ENCODE measurements around the gene IRF9. TPM values are rescaled to one million over a fixed set of nuclear protein-coding genes. Genes with fewer than 3 reads are reported as not detected.

The IRF9 gene
- polyA plus RNA-seq, 6 donors from 2014 or later, result 86.7 to 140 (median 97.2) TPM

GRCh38 chr14:24162093-24162492 is 1.0 kb downstream of the IRF9 start:
- H3K4me1 Mint-ChIP-seq, result peaks cover 39 to 62% (median 58%) of the 10 kb centered on the region in 3 donors
- DNase-seq, result no peak

GRCh38 chr14:24164518-24164991 is 3.5 kb downstream of the IRF9 start:
- Mint-ChIP-seq H3K36me3 (peaks cover 16 to 47% of the 10 kb centered on the region in 2 donors), H3K4me1 (peaks cover 50 to 68% (median 67%) of the 10 kb centered on the region in 3 donors), H3K4me3 (peak overlapping the region in 5 of 8 donors; percentile 15 to 86 (median 46)), H3K27me3 (no peaks in the 10 kb centered on the region), H3K9me3 (no peaks in the 10 kb centered on the region), H3K27ac (peak overlapping the region in 1 of 6 donors; percentile 83)
- no peak for ATAC-seq (ENCODE audit: low read depth in 2 of 2)
- no peak for DNase-seq

More at GRCh38 chr14:24162093-24162492, 1.0 kb downstream of the IRF9 start:
- no peak for ATAC-seq (ENCODE audit: low read depth in 2 of 2)
- Mint-ChIP-seq H3K9me3 (no peaks in the 10 kb centered on the region), H3K27me3 (no peaks in the 10 kb centered on the region), H3K36me3 (peaks cover 5 to 32% of the 10 kb centered on the region in 2 donors), H3K27ac (peak overlapping the region in 5 of 6 donors; percentile 94 to 99 (median 97)), H3K4me3 (peak overlapping the region; percentile 97 to 100 (median 98))

- Mint-ChIP-seq H3K4me1 (peaks cover 49 to 62% (median 59%) of the 10 kb centered on the region in 3 donors), H3K36me3 (peaks cover 16 to 49% of the 10 kb centered on the region in 2 donors), H3K27me3 (no peaks in the 10 kb centered on the region), H3K9me3 (no peaks in the 10 kb centered on the region), H3K27ac (peak overlapping the region in 3 of 6 donors; percentile 26 to 89 (median 56)), H3K4me3 (peak overlapping the region in 3 of 8 donors; percentile 20 to 57 (median 30))
- ATAC-seq (ENCODE audit: low read depth in 2 of 2) (no peak), DNase-seq (no peak)
Observed at GRCh38 chr14:24165785-24166184, 4.7 kb downstream of the IRF9 start.

- H3K27ac Mint-ChIP-seq, result peak overlapping the region in 4 of 6 donors; percentile 60 to 79 (median 78)
- ATAC-seq (ENCODE audit: low read depth in 2 of 2) (no peak), DNase-seq (no peak)
- peak overlapping the region in 2 of 8 donors; percentile 19 to 33 for H3K4me3 Mint-ChIP-seq
- peaks cover 16 to 49% of the 10 kb centered on the region in 2 donors for H3K36me3 Mint-ChIP-seq
- no peaks in the 10 kb centered on the region for H3K9me3 Mint-ChIP-seq
- peaks cover 43 to 63% (median 51%) of the 10 kb centered on the region in 3 donors for H3K4me1 Mint-ChIP-seq
- H3K27me3 Mint-ChIP-seq, result no peaks in the 10 kb centered on the region
Observed at GRCh38 chr14:24167469-24168114, 6.5 kb downstream of the IRF9 start.

GRCh38 chr14:24171422-24172260 is 10.6 kb downstream of the IRF9 start, which contains the start of gene REC8:
Gene REC8, plus strand, starts transcription at chr14:24172080. Its CDS starts 473 bp downstream, at chr14:24172553.
- peak; percentile 90 to 92 for ATAC-seq (ENCODE audit: low read depth in 2 of 2)
- no peaks in the 10 kb centered on the region for H3K27me3 Mint-ChIP-seq
- H3K36me3 Mint-ChIP-seq, result peaks cover 11 to 23% of the 10 kb centered on the region in 2 donors
- peak; percentile 85 for DNase-seq
- H3K4me1 Mint-ChIP-seq, result peaks cover 25 to 38% (median 27%) of the 10 kb centered on the region in 3 donors
- peak within 1 kb of the TSS; percentile 78 to 95 (median 93) for H3K4me3 Mint-ChIP-seq
- H3K27ac Mint-ChIP-seq, result peak within 1 kb of the TSS; percentile 38 to 95 (median 82)
- no peaks in the 10 kb centered on the region for H3K9me3 Mint-ChIP-seq

GRCh38 chr14:24172261-24172860 is 11.3 kb downstream of the IRF9 start:
- DNase-seq (no peak), ATAC-seq (ENCODE audit: low read depth in 2 of 2) (peak in 1 of 2 donors; percentile 1)
- no peaks in the 10 kb centered on the region for H3K27me3 Mint-ChIP-seq
- peaks cover 10 to 17% of the 10 kb centered on the region in 2 donors for H3K36me3 Mint-ChIP-seq
- peaks cover 23 to 34% (median 26%) of the 10 kb centered on the region in 3 donors for H3K4me1 Mint-ChIP-seq
- H3K9me3 Mint-ChIP-seq, result no peaks in the 10 kb centered on the region
- H3K4me3 Mint-ChIP-seq, result peak overlapping the region; percentile 78 to 95 (median 93)
- H3K27ac Mint-ChIP-seq, result peak overlapping the region in 4 of 6 donors; percentile 24 to 82 (median 72)

- Mint-ChIP-seq H3K4me3 (peak overlapping the region; percentile 37 to 94 (median 76)), H3K27me3 (no peaks in the 10 kb centered on the region), H3K27ac (peak overlapping the region in 3 of 6 donors; percentile 70 to 87 (median 82)), H3K9me3 (no peaks in the 10 kb centered on the region), H3K36me3 (peaks cover 6 to 12% of the 10 kb centered on the region in 2 donors), H3K4me1 (peaks cover 21 to 34% (median 21%) of the 10 kb centered on the region in 3 donors)
- no peak for ATAC-seq (ENCODE audit: low read depth in 2 of 2)
- DNase-seq, result no peak
Observed at GRCh38 chr14:24172871-24173281, 11.8 kb downstream of the IRF9 start.

GRCh38 chr14:24176599-24176998 is 15.5 kb downstream of the IRF9 start:
- Mint-ChIP-seq H3K4me3 (no peak overlapping the region), H3K4me1 (peaks cover 15 to 38% (median 22%) of the 10 kb centered on the region in 3 donors), H3K27ac (no peak overlapping the region), H3K9me3 (no peaks in the 10 kb centered on the region), H3K27me3 (no peaks in the 10 kb centered on the region), H3K36me3 (no peaks in the 10 kb centered on the region)
- no peak for DNase-seq
- ATAC-seq (ENCODE audit: low read depth in 2 of 2), result no peak

GRCh38 chr14:24177041-24177825 is 16.2 kb downstream of the IRF9 start:
- no peaks in the 10 kb centered on the region for H3K9me3 Mint-ChIP-seq
- H3K27me3 Mint-ChIP-seq, result no peaks in the 10 kb centered on the region
- peaks cover 12 to 32% (median 20%) of the 10 kb centered on the region in 3 donors for H3K4me1 Mint-ChIP-seq
- no peak for DNase-seq
- no peak overlapping the region for H3K4me3 Mint-ChIP-seq
- peak overlapping the region in 1 of 6 donors; percentile 33 for H3K27ac Mint-ChIP-seq
- H3K36me3 Mint-ChIP-seq, result no peaks in the 10 kb centered on the region
- ATAC-seq (ENCODE audit: low read depth in 2 of 2), result no peak

- no peak for DNase-seq
- Mint-ChIP-seq H3K36me3 (peaks cover 0 to 4% of the 10 kb centered on the region in 2 donors), H3K27ac (no peak overlapping the region)
Observed at GRCh38 chr14:24177891-24178290, 16.8 kb downstream of the IRF9 start.

GRCh38 chr14:24178399-24179178 is 17.5 kb downstream of the IRF9 start:
- ATAC-seq (ENCODE audit: low read depth in 2 of 2) (no peak), DNase-seq (no peak)
- H3K27me3 Mint-ChIP-seq, result no peaks in the 10 kb centered on the region
- no peaks in the 10 kb centered on the region for H3K9me3 Mint-ChIP-seq
- peaks cover 0 to 4% of the 10 kb centered on the region in 2 donors for H3K36me3 Mint-ChIP-seq
- peaks cover 10 to 24% (median 12%) of the 10 kb centered on the region in 3 donors for H3K4me1 Mint-ChIP-seq
- peak overlapping the region in 3 of 6 donors; percentile 59 to 66 (median 65) for H3K27ac Mint-ChIP-seq
- no peak overlapping the region for H3K4me3 Mint-ChIP-seq

More at GRCh38 chr14:24177891-24178290, 16.8 kb downstream of the IRF9 start:
- Mint-ChIP-seq H3K27me3 (no peaks in the 10 kb centered on the region), H3K9me3 (no peaks in the 10 kb centered on the region), H3K4me3 (no peak overlapping the region), H3K4me1 (peaks cover 12 to 31% (median 17%) of the 10 kb centered on the region in 3 donors)
- ATAC-seq (ENCODE audit: low read depth in 2 of 2), result no peak
